ENCODE measurements around the gene PLSCR1. TPM values are rescaled to one million over a fixed set of nuclear protein-coding genes. Genes with fewer than 3 reads are reported as not detected.
"Not testable (repeated sequence)": the region's sequence is repeated elsewhere in the genome, so short reads cannot be mapped to it uniquely, and the experiment has no call there.

The PLSCR1 gene
- total and polyA plus RNA-seq, 2 donors (not counting 1 experiment from before 2014, with no cell fraction given), result 16.8 to 44.6 TPM

- Histone ChIP-seq H3K4me1 (ENCODE audit: control insufficient read depth in 2 of 2, insufficient read depth in 2 of 2, low read length in 2 of 2) (no peaks in the 10 kb centered on the region), H2AFZ (ENCODE audit: insufficient read depth, low read depth, low read length, poor library complexity, severe bottlenecking) (no peak overlapping the region), H3K4me2 (replicated peaks; ENCODE audit: low read depth, low read length, poor library complexity, severe bottlenecking) (no peak overlapping the region), H3K27ac (ENCODE audit: low read length in 2 of 2) (no peak overlapping the region), H3K4me3 (ENCODE audit: control extremely low read depth in 1 of 5, extremely low read depth in 1 of 5, insufficient read depth in 1 of 5, low read depth in 2 of 5, low read length in 4 of 5) (no peak overlapping the region), H3K27me3 (replicated peaks in 1 of 4; ENCODE audit: control extremely low read depth in 1 of 4, control insufficient read depth in 3 of 4, insufficient read depth in 4 of 4, low read length in 3 of 4) (no peaks in the 10 kb centered on the region), H3K79me2 (ENCODE audit: control insufficient read depth, insufficient read depth, low read length) (no peaks in the 10 kb centered on the region), H3K9me3 (ENCODE audit: control extremely low read depth in 1 of 3, control insufficient read depth in 2 of 3, insufficient read depth in 1 of 3, low read length in 2 of 3) (peaks cover 0 to 8% (median 0%) of the 10 kb centered on the region in 3 donors), H4K20me1 (ENCODE audit: control insufficient read depth, insufficient read depth, low read length, poor library complexity, severe bottlenecking) (no peaks in the 10 kb centered on the region), H3K36me3 (replicated peaks in 1 of 2; ENCODE audit: control extremely low read depth in 1 of 2, control insufficient read depth in 1 of 2, extremely low read depth in 1 of 2, insufficient read depth in 2 of 2, low read length in 1 of 2) (peaks cover 0 to 2% of the 10 kb centered on the region in 2 experiments), H3K9ac (ENCODE audit: low read length) (no peak overlapping the region)
- CTCF ChIA-PET, result no interaction called here
- no peak for ATAC-seq (ENCODE audit: low read depth)
- TF ChIP-seq EZH2 (IDR thresholded peaks at IDR 0.05; ENCODE audit: borderline replicate concordance, insufficient read depth, low read depth, low read length, poor library complexity, severe bottlenecking) (no peak), CTCF (IDR thresholded peaks at IDR 0.05) (no peak)
- DNase-seq, result no peak
- no peaks in the 10 kb centered on the region for H3K9me3 Mint-ChIP-seq (ENCODE audit: insufficient read depth)
- H3K27me3 Mint-ChIP-seq, result peaks cover 12% of the 10 kb centered on the region
- WGBS (ENCODE audit: insufficient coverage), result no CpG with 5 or more reads among the region's 1 CpG
- peaks cover 5% of the 10 kb centered on the region for H3K4me1 Mint-ChIP-seq
- POLR2A ChIA-PET, result no interaction called here
- no peak overlapping the region for H3K4me3 Mint-ChIP-seq
- H3K27ac Mint-ChIP-seq, result no peak overlapping the region
- intact Hi-C loops (cut with micrococcal nuclease), result no loop called here
Measured at GRCh38 chr3:146499701-146500100, 44.7 kb downstream of the PLSCR1 start.

DNA sequence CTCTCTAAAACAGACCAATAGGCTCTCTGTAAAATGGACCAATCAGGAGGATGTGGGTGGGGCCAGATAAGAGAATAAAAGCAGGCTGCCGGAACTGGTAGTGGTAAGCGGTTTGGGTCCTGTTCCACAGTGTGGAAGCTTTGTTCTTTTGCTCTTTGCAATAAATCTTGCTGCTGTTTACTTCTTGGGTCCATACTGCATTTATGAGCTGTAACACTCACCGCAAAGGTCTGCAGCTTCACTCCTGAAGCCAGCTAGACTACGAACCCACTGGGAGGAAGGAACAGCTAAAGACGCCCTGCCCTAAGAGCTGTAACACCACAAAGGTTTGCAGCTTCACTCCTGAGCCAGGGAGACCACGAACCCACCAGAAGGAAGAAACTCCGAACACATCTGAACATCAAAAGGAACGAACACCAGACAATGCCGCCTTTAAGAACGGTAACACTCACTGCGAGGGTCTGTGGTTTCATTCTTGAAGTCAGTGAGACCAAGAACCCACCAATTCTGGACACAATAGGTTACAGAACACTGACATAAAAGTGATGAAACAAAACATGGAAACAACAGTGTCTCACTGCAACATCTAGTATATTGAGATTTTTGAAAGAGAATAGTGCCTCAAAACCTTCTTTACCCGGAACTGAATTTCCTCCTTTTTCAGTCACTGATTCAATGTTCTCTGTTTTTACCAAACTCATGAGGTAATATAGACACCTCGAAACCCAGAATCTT is 46.2 kb downstream of the PLSCR1 start:
- Histone ChIP-seq H3K9ac (ENCODE audit: low read length) (no peak overlapping the region), H3K4me3 (ENCODE audit: control extremely low read depth in 1 of 5, extremely low read depth in 1 of 5, insufficient read depth in 1 of 5, low read depth in 2 of 5, low read length in 4 of 5) (peak overlapping the region in 1 of 5 experiments; percentile 7), H3K4me1 (ENCODE audit: control insufficient read depth in 2 of 2, insufficient read depth in 2 of 2, low read length in 2 of 2) (no peaks in the 10 kb centered on the region), H2AFZ (ENCODE audit: insufficient read depth, low read depth, low read length, poor library complexity, severe bottlenecking) (no peak overlapping the region), H3K27me3 (replicated peaks in 1 of 4; ENCODE audit: control extremely low read depth in 1 of 4, control insufficient read depth in 3 of 4, insufficient read depth in 4 of 4, low read length in 3 of 4) (no peaks in the 10 kb centered on the region), H4K20me1 (ENCODE audit: control insufficient read depth, insufficient read depth, low read length, poor library complexity, severe bottlenecking) (no peaks in the 10 kb centered on the region), H3K9me3 (ENCODE audit: control extremely low read depth in 1 of 3, control insufficient read depth in 2 of 3, insufficient read depth in 1 of 3, low read length in 2 of 3) (peaks cover 0 to 8% (median 1%) of the 10 kb centered on the region in 3 donors), H3K27ac (ENCODE audit: low read length in 2 of 2) (no peak overlapping the region), H3K4me2 (replicated peaks; ENCODE audit: low read depth, low read length, poor library complexity, severe bottlenecking) (peak overlapping the region; percentile 15), H3K36me3 (replicated peaks in 1 of 2; ENCODE audit: control extremely low read depth in 1 of 2, control insufficient read depth in 1 of 2, extremely low read depth in 1 of 2, insufficient read depth in 2 of 2, low read length in 1 of 2) (peaks cover 0 to 2% of the 10 kb centered on the region in 2 experiments), H3K79me2 (ENCODE audit: control insufficient read depth, insufficient read depth, low read length) (no peaks in the 10 kb centered on the region)
- intact Hi-C loops (cut with micrococcal nuclease), result no loop called here
- ChIA-PET CTCF (no interaction called here), POLR2A (no interaction called here)
- H3K27me3 Mint-ChIP-seq, result peaks cover 16% of the 10 kb centered on the region
- TF ChIP-seq EZH2 (IDR thresholded peaks at IDR 0.05; ENCODE audit: borderline replicate concordance, insufficient read depth, low read depth, low read length, poor library complexity, severe bottlenecking) (no peak), CTCF (IDR thresholded peaks at IDR 0.05) (no peak)
- H3K27ac Mint-ChIP-seq, result no peak overlapping the region
- WGBS (ENCODE audit: insufficient coverage), result 58% methylated on average over 9 of the region's 13 CpGs
- no peak for DNase-seq
- H3K4me3 Mint-ChIP-seq, result peak overlapping the region; percentile 39
- no peaks in the 10 kb centered on the region for H3K9me3 Mint-ChIP-seq (ENCODE audit: insufficient read depth)
- ATAC-seq (ENCODE audit: low read depth), result no peak
- no peaks in the 10 kb centered on the region for H3K4me1 Mint-ChIP-seq

GRCh38 chr3:146497145-146497843 is 47.1 kb downstream of the PLSCR1 start:
- CTCF ChIA-PET; intact Hi-C loops (cut with micrococcal nuclease); H3K9me3 Mint-ChIP-seq (ENCODE audit: insufficient read depth); H3K36me3 ChIP-seq (replicated peaks in 1 of 2; ENCODE audit: control extremely low read depth in 1 of 2, control insufficient read depth in 1 of 2, extremely low read depth in 1 of 2, insufficient read depth in 2 of 2, low read length in 1 of 2); H3K9me3 ChIP-seq (ENCODE audit: control extremely low read depth in 1 of 3, control insufficient read depth in 2 of 3, insufficient read depth in 1 of 3, low read length in 2 of 3); H3K27ac ChIP-seq (ENCODE audit: low read length in 2 of 2); H3K9ac ChIP-seq (ENCODE audit: low read length); H3K4me1 ChIP-seq (ENCODE audit: control insufficient read depth in 2 of 2, insufficient read depth in 2 of 2, low read length in 2 of 2); H3K4me2 ChIP-seq (replicated peaks; ENCODE audit: low read depth, low read length, poor library complexity, severe bottlenecking); H3K4me1 Mint-ChIP-seq; H3K27ac Mint-ChIP-seq; ATAC-seq (ENCODE audit: low read depth); H3K4me3 Mint-ChIP-seq; H4K20me1 ChIP-seq (ENCODE audit: control insufficient read depth, insufficient read depth, low read length, poor library complexity, severe bottlenecking); H3K4me3 ChIP-seq (ENCODE audit: control extremely low read depth in 1 of 5, extremely low read depth in 1 of 5, insufficient read depth in 1 of 5, low read depth in 2 of 5, low read length in 4 of 5); H2AFZ ChIP-seq (ENCODE audit: insufficient read depth, low read depth, low read length, poor library complexity, severe bottlenecking); H3K27me3 ChIP-seq (replicated peaks in 1 of 4; ENCODE audit: control extremely low read depth in 1 of 4, control insufficient read depth in 3 of 4, insufficient read depth in 4 of 4, low read length in 3 of 4); H3K79me2 ChIP-seq (ENCODE audit: control insufficient read depth, insufficient read depth, low read length); DNase-seq; POLR2A ChIA-PET: not testable (repeated sequence)
- H3K27me3 Mint-ChIP-seq, result peaks cover 24% of the 10 kb centered on the region
- 97% methylated on average over 28 of the region's 28 CpGs for WGBS (ENCODE audit: insufficient coverage)
